Stimulated activated CD4-positive, alpha-beta T cell treated with anti-CD3 and anti-CD28 coated beads, Interleukin-1b, Interleukin-23, amount 100 ng/mL, for 48 hours (primary cell): ENCODE data around the gene KLF6.

Source experiments
- DNase-seq: peaks from one replicate; pipeline ENCODE4 v3.0.0-alpha.2; 2020

Gene KLF6

GRCh38 chr10:3784510-3785250 lies at the start of gene KLF6:
TSS of gene KLF6 (minus strand) at chr10:3785209. CDS start at chr10:3785014, 195 bp downstream.
- DNase-seq: no peak

- no peak for DNase-seq
Observed at GRCh38 chr10:3834404-3834803, 49.4 kb upstream of the KLF6 start.

GRCh38 chr10:3833046-3833445 lies 48.0 kb upstream of the KLF6 start:
- no peak for DNase-seq

GRCh38 chr10:3832022-3832786 lies 47.2 kb upstream of the KLF6 start:
- DNase-seq: no peak

- no peak for DNase-seq
Observed at GRCh38 chr10:3831608-3832007, 46.6 kb upstream of the KLF6 start.

GRCh38 chr10:3830946-3831345 lies 45.9 kb upstream of the KLF6 start:
- no peak for DNase-seq

- no peak for DNase-seq
Observed at GRCh38 chr10:3829156-3830050, 44.4 kb upstream of the KLF6 start.

- peak; percentile 59 for DNase-seq
Observed at GRCh38 chr10:3828404-3829155, 43.6 kb upstream of the KLF6 start.

GRCh38 chr10:3827768-3828403 lies 42.9 kb upstream of the KLF6 start:
- no peak for DNase-seq

GRCh38 chr10:3827266-3827665 lies 42.3 kb upstream of the KLF6 start:
- no peak for DNase-seq

GRCh38 chr10:3825862-3826351 lies 40.9 kb upstream of the KLF6 start:
- no peak for DNase-seq

GRCh38 chr10:3825244-3825643 lies 40.2 kb upstream of the KLF6 start:
- DNase-seq: no peak

GRCh38 chr10:3822541-3823330 lies 37.7 kb upstream of the KLF6 start:
- DNase-seq: no peak

- no peak for DNase-seq
Observed at GRCh38 chr10:3820255-3820654, 35.2 kb upstream of the KLF6 start.

GRCh38 chr10:3816995-3817394 lies 32.0 kb upstream of the KLF6 start:
- no peak for DNase-seq

- DNase-seq: no peak
Observed at GRCh38 chr10:3814838-3815220, 29.8 kb upstream of the KLF6 start.

- no peak for DNase-seq
Observed at GRCh38 chr10:3813986-3814837, 29.2 kb upstream of the KLF6 start.

GRCh38 chr10:3813267-3813666 lies 28.3 kb upstream of the KLF6 start:
- no peak for DNase-seq

GRCh38 chr10:3812141-3812540 lies 27.1 kb upstream of the KLF6 start:
- DNase-seq: no peak

GRCh38 chr10:3811291-3811870 lies 26.4 kb upstream of the KLF6 start:
- peak; percentile 76 for DNase-seq
